RWPE1 (cell line): ENCODE results near the gene ECHS1.
"Not testable (repeated sequence)": the region's sequence is repeated elsewhere in the genome, so short reads cannot be mapped to it uniquely, and the experiment has no call there.

Source experiments
- CTCF ChIA-PET: fragments of 350-600 bp; sonication (Branson Sonifier 250); formaldehyde crosslinking; extraction: SDS; loops from one replicate; lab custom pipeline; 2021; lab: Yijun Ruan, JAX
- POLR2A ChIA-PET: fragments of 400-600 bp; formaldehyde crosslinking; extraction: SDS; loops from one replicate; lab custom pipeline; 2020; ENCODE audit warnings: antibody characterized with exemption; ENCODE audit not compliant: low non-redundant PET; lab: Yijun Ruan, JAX
- DNase-seq: peaks from one replicate; pipeline ENCODE4 v3.0.0; 2012; ENCODE audit warnings: low spot score
- H3K27ac ChIP-seq: fragments of 450-650 bp; 2 replicates; pipeline ENCODE4 v1.5.1; 2017
- CTCF ChIP-seq: fragments of 450-650 bp; conservative IDR thresholded peaks from 2 replicates; pipeline ENCODE4 v1.5.1; 2017; ENCODE audit warnings: low read depth, mild to moderate bottlenecking

The ECHS1 gene

GRCh38 chr10:133375357-133376115, 2.4 kb upstream of the ECHS1 start:
- H3K27ac ChIP-seq: no peak overlapping the region
- no peak for TF ChIP-seq CTCF
- ChIA-PET POLR2A (no interaction called here), CTCF (no interaction called here)
- no peak for DNase-seq

- no peak for TF ChIP-seq CTCF
- DNase-seq: no peak
- ChIA-PET CTCF (interaction anchor here (1.5 kb wide), 1 partner anchor 43 kb away, joined by 6 read pairs; no protein-coding TSS in a partner anchor), POLR2A (interaction anchor here (1.6 kb wide), 1 partner anchor 11 kb away, joined by 4 read pairs; no protein-coding TSS in a partner anchor)
- H3K27ac ChIP-seq: peak overlapping the region; percentile 48
These were observed 647 bp downstream of the ECHS1 start for GRCh38 chr10:133372507-133372906.

DNA sequence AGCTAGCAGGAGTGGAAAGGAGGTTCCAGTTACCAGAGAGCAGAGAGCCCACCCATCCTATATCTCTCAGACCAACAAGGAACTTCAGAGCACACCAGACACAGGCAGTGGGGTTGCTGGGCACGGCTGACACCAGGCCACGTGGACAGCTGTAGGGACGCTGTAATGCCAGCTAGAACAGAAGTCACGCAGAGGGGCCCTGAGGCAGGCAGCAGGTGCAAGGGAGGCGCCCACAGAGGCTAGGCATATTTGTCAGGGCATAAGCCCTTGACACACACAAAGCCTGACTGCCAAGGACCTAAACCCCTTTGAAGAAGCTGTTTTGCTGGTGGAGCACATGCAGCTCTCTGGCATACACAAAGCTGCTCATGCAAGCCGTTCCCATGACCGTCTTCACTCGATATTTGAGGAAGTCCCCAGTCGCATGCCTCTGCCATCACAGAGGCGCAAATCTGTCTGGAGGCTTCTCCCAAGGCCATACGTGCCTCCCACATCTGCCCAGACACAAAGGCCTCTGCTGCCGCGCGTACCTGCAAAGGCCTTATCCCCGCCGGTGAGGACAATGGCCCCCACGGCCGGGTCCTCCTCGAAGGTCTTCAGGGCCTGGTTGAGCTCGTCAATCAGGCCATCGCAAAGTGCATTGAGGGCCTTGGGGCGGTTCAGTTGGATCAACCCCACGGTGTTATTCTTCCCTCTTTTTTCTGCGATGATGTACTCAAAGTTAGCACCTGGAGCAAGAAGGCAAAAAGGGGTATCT, 2.9 kb downstream of the ECHS1 start:
- no peak for TF ChIP-seq CTCF
- no peak for DNase-seq
- CTCF ChIA-PET: no interaction called here
- POLR2A ChIA-PET: interaction anchor here (0.6 kb wide), 1 partner anchor 11 kb away, joined by 3 read pairs; no protein-coding TSS in a partner anchor
- peak overlapping the region; percentile 48; the same call in 1 of the 2 replicates for H3K27ac ChIP-seq

DNA sequence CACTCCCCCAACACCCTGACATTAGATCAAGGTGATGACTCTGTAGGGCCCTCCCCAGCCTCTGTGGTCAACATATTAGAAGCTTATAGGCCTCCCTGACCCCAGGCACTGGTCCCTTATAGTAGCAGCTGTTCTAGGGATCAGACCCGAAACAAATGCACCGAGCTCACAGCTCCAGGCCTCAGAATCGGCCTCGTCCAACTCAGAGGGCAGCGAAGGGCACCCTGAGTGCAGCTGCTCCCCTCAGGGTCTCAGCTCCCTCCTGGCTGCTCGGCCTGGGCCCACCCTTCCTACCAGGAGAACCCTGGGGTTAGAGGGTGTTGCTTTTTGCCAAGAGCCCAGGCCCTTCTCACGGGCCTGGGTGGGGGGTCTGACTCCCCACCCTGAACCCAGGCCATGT, 5.0 kb downstream of the ECHS1 start:
- DNase-seq: no peak
- no peak for TF ChIP-seq CTCF
- CTCF ChIA-PET: no interaction called here
- POLR2A ChIA-PET: no interaction called here
- H3K27ac ChIP-seq: no peak overlapping the region

DNA sequence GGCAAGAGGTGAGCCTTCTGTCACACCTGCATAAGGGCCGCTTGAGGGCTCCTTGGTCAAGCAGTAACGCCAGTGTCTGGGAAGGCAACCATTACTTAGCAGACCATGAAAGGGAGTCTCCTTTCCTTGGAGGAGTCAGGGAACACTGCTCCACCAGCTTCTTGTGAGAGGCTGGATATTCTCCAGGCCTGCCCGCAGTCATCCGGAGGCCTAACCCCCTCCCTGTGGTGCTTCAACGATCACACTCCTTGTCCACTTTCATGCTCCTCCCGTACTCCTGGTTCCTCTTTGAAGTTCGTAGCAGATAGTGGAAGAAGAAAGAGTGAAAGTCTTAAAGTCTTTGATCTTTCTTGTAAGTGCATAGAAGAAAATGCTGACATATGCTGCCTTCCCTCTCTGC, 5.7 kb downstream of the ECHS1 start:
- H3K27ac ChIP-seq, CTCF ChIA-PET, DNase-seq, POLR2A ChIA-PET: not testable (repeated sequence)

DNA sequence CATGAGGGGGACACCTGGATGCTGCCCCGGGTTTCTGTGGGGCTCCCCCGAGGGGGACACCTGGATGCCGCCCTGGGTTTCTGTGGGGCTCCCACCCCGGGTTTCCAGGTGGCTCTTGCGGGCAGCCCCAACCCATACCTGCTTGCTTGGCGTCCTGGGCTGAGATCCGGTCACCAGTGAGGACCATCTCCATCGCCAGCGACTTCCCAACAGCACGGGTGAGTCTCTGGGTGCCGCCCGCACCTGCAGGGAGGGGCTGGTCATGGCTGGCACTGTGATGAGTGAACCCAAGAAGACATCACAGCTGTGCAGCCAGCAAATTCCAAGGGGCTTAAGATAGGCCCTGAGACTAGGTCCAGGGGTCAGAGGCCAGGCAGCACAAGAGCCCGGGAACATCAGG, 6.4 kb downstream of the ECHS1 start:
- ChIA-PET CTCF (no interaction called here), POLR2A (no interaction called here)
- H3K27ac ChIP-seq: no peak overlapping the region
- TF ChIP-seq CTCF: no peak
- DNase-seq: no peak

- no peak for TF ChIP-seq CTCF
- no peak for DNase-seq
- H3K27ac ChIP-seq: no peak overlapping the region
- ChIA-PET POLR2A (no interaction called here), CTCF (no interaction called here)
These were observed 7.0 kb downstream of the ECHS1 start for GRCh38 chr10:133366130-133366478.
